Stimulated activated CD4-positive, alpha-beta T cell treated with anti-CD3 and anti-CD28 coated beads, Interleukin-2, amount 100 ng/mL, for 48 hours (primary cell): ENCODE data around the gene GTF3C1.

Source experiments
- DNase-seq, 2 donors: peaks; one replicate each; pipeline ENCODE4 v3.0.0-alpha.2; 2020

GTF3C1 gene

GRCh38 chr16:27515874-27516353, 33.8 kb downstream of the GTF3C1 start:
- DNase-seq: peak; percentile 22 to 23

GRCh38 chr16:27514806-27515205, 34.9 kb downstream of the GTF3C1 start:
- no peak for DNase-seq

DNA sequence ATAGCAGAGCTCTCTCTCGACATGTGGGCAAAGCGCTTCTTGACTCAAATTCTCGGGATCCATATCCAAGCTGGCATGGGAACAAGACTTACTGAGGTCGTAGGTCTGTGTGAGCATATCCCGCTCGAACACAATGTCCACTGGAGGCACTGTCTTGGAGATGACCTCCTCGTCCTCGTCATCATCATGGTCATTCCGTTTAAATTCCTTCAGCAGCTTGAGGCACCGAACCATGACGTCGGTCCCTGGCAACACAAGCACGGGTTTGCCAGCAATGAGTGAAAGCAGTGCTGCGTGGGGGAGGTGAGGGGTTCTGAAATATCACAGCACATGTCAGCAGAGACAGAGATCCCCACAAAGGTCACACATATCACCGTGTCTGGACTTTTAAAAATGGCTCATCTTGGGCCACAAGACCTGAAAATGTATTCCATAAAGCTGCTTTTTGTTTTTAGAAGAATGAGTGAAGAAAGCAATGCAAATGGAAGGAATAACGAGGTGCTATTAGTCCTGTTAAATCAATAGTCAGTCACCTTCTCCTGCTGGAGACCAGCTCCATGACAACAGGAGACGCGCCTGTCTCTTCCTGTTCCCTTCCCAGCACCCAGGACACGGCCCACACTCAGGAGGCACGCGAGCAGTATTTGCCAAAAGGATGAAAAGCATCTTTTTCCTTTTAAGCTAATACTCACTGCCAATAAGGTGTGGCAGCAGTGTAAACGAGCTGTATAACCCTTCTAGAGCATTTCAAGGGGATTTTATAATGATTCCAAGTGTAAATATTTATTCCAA, 37.9 kb downstream of the GTF3C1 start:
- no peak for DNase-seq

DNA sequence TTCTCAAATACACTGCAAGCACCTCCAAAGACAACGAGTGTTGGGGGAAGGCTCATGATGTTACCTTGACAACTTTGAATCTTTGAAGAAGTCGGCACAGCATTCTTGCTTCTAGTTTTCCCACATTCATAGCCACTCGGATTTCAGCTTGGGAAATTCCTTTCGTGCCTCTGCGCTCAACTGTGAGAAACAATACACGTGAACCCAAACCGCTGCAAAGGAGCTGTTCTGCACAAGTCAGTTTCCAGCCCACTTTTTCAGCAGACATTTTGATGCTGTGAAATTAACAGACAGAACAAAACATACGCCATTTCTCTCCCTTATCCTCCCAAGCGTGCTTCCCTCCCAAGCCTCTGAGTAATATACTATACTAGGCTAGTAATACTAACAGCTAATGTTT, 41.2 kb downstream of the GTF3C1 start:
- DNase-seq: no peak

DNA sequence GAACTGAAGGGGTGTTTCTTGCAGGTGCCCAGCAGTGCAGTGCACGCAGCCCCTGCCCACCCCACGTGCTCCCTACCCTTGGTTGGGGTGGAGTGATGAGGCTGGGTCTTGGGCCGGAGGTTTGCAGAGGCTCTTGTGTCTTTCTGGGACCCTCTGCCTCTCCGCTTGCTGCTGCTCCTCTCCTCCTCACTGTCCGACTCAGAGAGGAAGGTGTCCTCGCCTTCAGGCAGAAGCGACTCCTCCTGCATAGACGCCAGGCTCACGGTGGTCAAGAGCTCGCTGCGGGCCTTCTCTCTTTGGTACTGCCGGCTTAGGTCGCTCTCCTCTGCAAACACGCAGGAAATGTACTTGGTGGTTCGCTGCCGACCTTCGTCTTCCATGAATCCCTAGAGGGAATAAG, 42.9 kb downstream of the GTF3C1 start:
- no peak for DNase-seq

GRCh38 chr16:27505297-27506236, 44.1 kb downstream of the GTF3C1 start:
- DNase-seq: no peak

DNA sequence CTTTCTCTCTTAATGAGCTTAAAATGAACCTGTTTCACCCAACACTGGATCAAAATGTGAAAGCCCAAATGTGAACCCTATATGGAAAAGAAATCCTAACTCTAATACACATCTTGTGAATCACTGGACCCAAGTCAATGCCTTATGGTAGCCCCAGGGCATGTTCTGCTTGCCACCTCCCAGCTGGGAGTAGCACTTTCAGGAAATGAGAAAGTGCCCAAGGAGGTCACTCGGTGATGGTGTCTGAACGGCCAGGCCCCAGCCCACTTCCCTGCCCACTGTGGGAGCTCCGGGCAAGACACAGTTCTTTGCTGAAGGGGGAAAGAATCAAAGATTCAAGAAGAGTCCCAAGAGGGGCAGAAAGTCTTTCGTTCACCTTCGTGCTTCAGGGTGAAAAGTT, 46.1 kb downstream of the GTF3C1 start:
- DNase-seq: no peak

DNA sequence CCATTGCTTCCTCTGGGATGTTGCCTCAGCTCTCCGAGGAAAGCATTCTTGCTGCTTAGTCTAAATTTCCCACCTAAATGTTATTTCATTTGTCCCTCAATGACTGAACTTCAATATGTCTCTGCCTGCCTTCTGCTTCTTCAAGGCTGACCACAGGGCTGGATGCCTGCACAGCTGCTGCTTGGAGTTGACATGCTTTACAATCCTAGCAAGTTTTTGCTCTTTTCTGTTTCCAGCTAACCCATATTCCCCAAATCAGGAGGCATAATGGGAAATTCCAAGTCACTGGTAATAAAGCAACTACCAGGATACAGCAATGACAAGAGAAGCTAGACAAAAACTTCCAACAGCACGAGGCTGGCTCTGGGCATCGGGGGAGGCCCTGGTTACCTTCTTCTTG, 48.9 kb downstream of the GTF3C1 start:
- DNase-seq: no peak

- DNase-seq: no peak
Measured at GRCh38 chr16:27499659-27500055, 50.1 kb downstream of the GTF3C1 start.

- no peak for DNase-seq
Measured at GRCh38 chr16:27498916-27499658, 50.6 kb downstream of the GTF3C1 start.

DNA sequence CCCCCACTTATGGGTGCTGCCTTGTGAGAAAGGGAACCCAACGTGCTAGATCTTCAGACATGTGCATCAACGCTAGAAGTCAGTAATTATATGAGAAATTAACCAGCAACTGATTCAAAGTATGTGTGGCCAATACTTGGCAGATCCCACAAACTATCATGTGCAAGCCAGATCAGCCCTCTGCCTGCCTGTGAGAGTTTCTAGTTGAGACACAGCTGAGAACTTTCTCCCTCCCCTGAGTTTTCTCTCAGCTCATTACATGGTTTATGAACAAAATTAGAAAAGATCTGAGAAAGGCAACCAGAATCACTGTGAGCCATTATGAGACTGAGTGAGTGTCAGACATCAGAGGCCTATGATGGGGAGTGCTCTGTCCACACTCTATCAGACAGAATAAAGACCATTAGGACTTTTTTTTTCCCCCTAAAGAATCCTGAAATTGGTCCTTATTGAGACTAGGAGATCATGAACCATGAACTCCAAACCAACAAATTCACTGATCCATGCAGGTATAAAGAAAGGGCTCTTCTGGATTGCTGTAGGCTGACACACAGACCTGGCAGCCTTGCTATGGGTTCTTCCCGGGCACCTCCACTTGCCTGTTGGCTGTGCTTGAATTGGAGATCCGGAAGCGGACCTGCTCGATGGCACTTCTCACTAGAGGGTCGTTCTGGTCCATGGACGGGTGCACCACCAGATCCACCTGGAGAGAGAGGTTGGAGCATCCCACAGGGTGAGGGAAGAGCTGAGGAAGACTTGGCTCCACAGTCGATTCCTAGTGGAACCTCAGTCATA, 51.5 kb downstream of the GTF3C1 start:
- no peak for DNase-seq

- DNase-seq: no peak
Measured at GRCh38 chr16:27495191-27495590, 54.5 kb downstream of the GTF3C1 start.

DNA sequence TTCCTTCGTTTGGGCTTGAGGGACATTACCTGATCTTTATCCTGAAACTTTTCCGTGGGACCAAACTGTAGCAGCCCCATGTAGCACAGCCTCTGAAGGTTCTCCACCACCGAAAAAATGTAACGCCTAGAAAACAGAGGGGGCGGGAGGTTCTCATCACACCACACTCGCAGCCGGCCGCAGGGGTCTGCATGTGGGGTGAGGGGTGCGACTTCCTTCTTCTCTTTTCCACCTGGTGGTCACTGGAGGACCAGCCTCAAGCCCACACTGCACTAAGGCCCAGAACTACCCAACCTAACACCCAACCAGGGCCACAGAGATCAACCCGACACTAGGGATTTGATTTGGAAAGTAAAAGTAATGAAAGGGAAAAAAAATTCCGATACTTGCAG, 57.1 kb downstream of the GTF3C1 start:
- no peak for DNase-seq

DNA sequence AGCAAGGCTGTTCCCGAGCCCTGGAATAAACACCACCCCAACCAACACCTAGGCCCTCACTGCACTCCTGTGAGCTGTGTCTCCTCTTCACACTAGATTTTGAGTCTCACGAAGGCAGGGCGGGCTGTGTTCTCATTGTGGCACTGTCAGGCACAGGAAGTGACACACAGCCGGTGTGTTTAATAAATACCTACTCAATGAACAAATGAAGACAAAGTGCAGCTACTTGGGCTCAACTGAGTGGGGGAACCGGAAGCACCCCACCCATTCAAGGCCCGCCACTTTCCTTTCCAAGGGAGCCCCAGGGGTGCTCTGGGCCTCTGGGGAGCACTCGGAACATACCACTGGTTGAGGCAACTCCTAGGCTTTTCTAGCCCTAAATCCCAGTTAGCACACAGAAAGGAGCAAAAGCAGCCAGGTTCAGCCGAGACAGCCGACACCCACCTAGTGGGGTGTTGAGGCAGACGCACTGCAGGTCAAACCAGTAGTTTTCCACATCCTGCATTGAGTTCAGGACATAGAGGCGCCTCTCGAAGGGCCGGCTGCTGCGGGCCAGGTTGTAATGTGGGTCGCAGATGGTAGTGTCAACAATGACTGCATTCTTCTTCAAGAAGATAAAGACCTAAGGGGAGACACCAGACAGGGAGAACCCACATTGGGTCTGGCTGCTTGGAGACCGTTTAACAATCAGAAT, 57.7 kb downstream of the GTF3C1 start:
- no peak for DNase-seq

DNA sequence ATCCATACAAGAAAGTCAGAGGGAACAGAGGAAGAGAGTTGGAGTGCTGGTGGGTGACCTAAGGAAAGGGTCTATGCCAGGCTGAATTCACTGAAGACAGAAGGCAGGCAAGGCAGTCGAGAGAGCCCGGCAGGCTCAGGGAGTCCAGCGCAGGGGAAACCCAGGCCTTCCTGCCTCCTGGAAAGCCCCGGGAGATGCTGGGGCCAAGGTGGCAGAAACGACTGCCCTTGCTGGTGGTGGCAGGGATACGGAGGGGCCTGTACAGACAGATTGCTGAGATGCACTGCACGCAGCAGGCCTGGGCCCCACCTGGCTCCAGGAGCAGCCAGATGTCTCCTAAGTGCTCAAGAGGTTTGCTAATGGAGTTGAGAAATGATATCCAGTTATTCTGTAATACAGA, 59.8 kb downstream of the GTF3C1 start:
- no peak for DNase-seq

DNA sequence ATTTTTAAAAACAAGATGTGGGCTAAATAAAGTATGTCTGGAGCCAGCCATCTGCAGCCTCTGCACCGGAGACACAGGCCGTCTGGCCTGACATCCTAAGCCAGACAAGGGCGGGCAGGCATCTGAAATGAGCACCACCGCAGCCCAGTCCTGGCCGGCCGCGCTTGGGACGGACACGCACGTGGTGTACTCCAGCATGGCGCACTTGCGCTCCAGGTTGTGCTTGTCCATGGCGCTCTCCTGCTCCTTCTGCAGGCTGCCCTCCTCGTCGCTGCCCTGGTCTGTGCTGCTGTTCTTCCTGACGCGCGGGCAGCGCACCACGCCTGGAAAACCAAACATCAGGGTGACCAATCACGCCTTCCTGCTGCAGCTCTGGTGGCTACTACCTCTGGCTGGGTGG, 60.3 kb downstream of the GTF3C1 start:
- no peak for DNase-seq

DNA sequence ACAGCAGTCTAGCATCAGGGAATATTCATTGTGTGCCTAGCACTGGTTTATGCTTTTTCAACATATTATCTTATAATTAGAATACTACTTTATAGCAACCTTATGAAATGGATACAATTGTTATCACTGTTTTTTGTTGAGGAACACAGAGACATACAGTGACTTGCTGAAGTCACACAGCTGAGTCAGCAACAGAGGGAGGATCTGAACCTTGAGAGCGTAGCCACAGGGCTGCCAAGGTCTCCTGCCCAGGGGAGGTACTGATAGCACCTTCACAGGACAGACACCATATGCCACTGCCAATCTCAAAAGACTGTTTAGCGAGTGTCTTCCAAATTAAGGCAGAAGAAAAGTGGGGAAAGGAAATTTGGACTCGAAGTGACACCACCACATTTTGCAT, 63.0 kb downstream of the GTF3C1 start:
- DNase-seq: no peak

DNA sequence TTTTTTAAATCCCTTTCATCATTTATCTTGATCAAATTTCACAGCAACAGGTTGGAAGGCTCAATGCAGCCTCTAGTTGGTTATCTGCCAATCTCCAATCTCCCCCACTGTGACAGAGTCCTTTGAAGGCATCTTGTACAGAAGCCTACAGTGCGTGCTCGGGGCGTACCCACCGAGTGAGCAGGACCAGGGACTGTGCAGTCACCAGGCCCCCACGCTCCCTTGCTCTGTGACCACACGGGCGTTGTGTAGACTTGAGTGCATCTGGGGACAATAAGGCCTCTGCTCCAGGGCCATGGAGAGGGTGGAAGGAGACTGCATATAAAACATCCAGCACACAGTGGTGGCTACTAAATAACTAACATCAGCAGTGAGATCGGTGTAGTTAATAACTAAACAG, 63.4 kb downstream of the GTF3C1 start:
- DNase-seq: no peak

DNA sequence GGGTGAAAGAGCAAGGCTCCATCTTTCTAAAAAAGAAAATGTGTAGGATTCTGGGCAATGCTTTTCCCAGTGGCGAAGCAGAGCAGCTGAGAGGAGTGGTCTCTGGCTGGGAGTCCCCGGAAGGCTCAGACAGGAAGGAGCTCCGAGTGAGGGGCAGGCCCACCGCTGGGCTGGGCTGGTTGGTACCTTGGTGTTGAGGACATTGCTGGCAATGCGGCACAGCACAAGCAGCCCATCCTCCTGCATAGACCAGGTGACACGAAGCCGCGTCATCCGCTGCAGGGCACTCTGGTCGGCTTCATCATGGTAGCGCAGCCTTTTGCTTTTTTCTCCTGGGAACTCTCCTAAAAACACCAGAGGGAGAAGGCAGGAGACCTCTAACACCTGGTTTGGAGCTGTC, 63.9 kb downstream of the GTF3C1 start:
- no peak for DNase-seq

GRCh38 chr16:27485126-27485525, 64.6 kb downstream of the GTF3C1 start:
- DNase-seq: no peak

- DNase-seq: no peak
Measured at GRCh38 chr16:27483624-27484023, 66.1 kb downstream of the GTF3C1 start.

GRCh38 chr16:27483088-27483437, 66.7 kb downstream of the GTF3C1 start:
- DNase-seq: no peak
